DOHH2 (cell line): ENCODE data around the gene SORT1.

Source experiments
- H3F3A ChIP-seq: fragments of 200-600 bp; sonication (generic), shearing (Covaris generic); 2 replicates; pipeline ENCODE4 v1.6.0; 2016; ENCODE audit warnings: antibody characterized with exemption, mild to moderate bottlenecking; ENCODE audit not compliant: control insufficient read depth, insufficient read depth
- H3K27ac ChIP-seq: fragments of 200-600 bp; sonication (generic); 2 replicates; pipeline ENCODE4 v1.5.1; 2014; ENCODE audit warnings: low read depth, mild to moderate bottlenecking, low read length, moderate library complexity
- H3K27me3 ChIP-seq: fragments of 200-600 bp; sonication (generic); 2 replicates; pipeline ENCODE4 v1.6.1; 2014; ENCODE audit warnings: mild to moderate bottlenecking, low read length, mixed read lengths; ENCODE audit not compliant: control insufficient read depth
- H3K36me3 ChIP-seq: fragments of 200-600 bp; sonication (generic); 2 replicates; pipeline ENCODE4 v1.6.1; 2014; ENCODE audit warnings: mild to moderate bottlenecking, low read length, moderate library complexity, mixed read lengths; ENCODE audit not compliant: control insufficient read depth
- H3K4me1 ChIP-seq: fragments of 200-600 bp; sonication (generic); 2 replicates; pipeline ENCODE4 v1.6.1; 2014; ENCODE audit warnings: mild to moderate bottlenecking, low read length, mixed read lengths; ENCODE audit not compliant: control insufficient read depth
- H3K4me2 ChIP-seq: fragments of 200-600 bp; sonication (generic); 2 replicates; pipeline ENCODE4 v1.6.0; 2014; ENCODE audit warnings: mild to moderate bottlenecking, low read length, moderate library complexity
- H3K4me3 ChIP-seq: fragments of 200-600 bp; sonication (generic); 2 replicates; pipeline ENCODE4 v1.5.1; 2014; ENCODE audit warnings: mild to moderate bottlenecking, low read length, mixed read lengths
- H3K79me2 ChIP-seq: fragments of 200-600 bp; sonication (generic); 2 replicates; pipeline ENCODE4 v1.6.1; 2014; ENCODE audit warnings: mild to moderate bottlenecking, low read length, mixed read lengths; ENCODE audit not compliant: control insufficient read depth
- H3K9me2 ChIP-seq: fragments of 200-600 bp; sonication (generic); replicated peaks from 2 replicates; pipeline ENCODE4 v1.6.1; 2014; ENCODE audit warnings: mild to moderate bottlenecking, low read length, mixed read lengths; ENCODE audit not compliant: control insufficient read depth
- H3K9me3 ChIP-seq: fragments of 200-600 bp; sonication (generic); 2 replicates; pipeline ENCODE4 v1.6.1; 2014; ENCODE audit warnings: antibody characterized with exemption, low read length, mixed read lengths; ENCODE audit not compliant: control insufficient read depth, insufficient read depth
- H4K20me1 ChIP-seq: fragments of 200-600 bp; sonication (generic); 2 replicates; pipeline ENCODE4 v1.6.0; 2014; ENCODE audit warnings: low read depth, mild to moderate bottlenecking, antibody characterized with exemption, low read length, moderate library complexity; ENCODE audit not compliant: control insufficient read depth, insufficient read depth
- EZH2phosphoT487 ChIP-seq: fragments of 200-600 bp; sonication (generic); IDR thresholded peaks from 2 replicates; pipeline ENCODE4 v1.6.1; 2017; ENCODE audit warnings: borderline replicate concordance, mild to moderate bottlenecking, antibody characterized with exemption, low read length, moderate library complexity, mixed read lengths
- TF ChIP-seq, protein P1 (sequence below): fragments of 200-600 bp; sonication (generic); IDR thresholded peaks from one replicate; pipeline ENCODE4 v1.5.1; 2014; ENCODE audit warnings: antibody characterized with exemption, mild to moderate bottlenecking, low read depth, low read length; ENCODE audit not compliant: poor library complexity, severe bottlenecking

The SORT1 gene

DNA sequence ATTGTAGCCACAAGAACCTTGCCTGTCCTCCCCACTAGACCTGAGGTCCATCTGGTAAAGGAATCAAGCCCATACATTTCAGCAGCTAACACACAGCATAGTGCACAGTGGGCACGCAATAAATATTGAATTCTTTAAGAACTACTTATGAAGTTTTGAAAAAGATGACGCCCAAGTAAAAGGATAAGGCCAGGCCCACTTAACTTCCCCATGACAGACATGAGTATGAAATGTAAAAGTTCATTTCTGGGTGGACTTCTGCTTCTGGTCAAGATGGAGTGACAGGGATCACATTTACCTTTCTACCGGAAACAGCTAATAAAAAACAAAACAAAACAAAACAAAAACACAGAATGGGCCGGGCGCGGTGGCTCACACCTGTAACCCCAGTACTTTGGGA lies 25.4 kb downstream of the SORT1 start:
- H4K20me1 ChIP-seq = no peaks in the 10 kb centered on the region
- no peaks in the 10 kb centered on the region for H3K9me2 ChIP-seq
- H3K4me3 ChIP-seq = no peak overlapping the region
- no peaks in the 10 kb centered on the region for H3K9me3 ChIP-seq
- H3K79me2 ChIP-seq = peaks cover 9% of the 10 kb centered on the region
- peaks cover 12% of the 10 kb centered on the region for H3K4me1 ChIP-seq
- no peak for TF ChIP-seq EZH2phosphoT487
- TF ChIP-seq, protein P1, sequence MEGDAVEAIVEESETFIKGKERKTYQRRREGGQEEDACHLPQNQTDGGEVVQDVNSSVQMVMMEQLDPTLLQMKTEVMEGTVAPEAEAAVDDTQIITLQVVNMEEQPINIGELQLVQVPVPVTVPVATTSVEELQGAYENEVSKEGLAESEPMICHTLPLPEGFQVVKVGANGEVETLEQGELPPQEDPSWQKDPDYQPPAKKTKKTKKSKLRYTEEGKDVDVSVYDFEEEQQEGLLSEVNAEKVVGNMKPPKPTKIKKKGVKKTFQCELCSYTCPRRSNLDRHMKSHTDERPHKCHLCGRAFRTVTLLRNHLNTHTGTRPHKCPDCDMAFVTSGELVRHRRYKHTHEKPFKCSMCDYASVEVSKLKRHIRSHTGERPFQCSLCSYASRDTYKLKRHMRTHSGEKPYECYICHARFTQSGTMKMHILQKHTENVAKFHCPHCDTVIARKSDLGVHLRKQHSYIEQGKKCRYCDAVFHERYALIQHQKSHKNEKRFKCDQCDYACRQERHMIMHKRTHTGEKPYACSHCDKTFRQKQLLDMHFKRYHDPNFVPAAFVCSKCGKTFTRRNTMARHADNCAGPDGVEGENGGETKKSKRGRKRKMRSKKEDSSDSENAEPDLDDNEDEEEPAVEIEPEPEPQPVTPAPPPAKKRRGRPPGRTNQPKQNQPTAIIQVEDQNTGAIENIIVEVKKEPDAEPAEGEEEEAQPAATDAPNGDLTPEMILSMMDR = no peak
- no peaks in the 10 kb centered on the region for H3K27me3 ChIP-seq
- no peaks in the 10 kb centered on the region for H3K36me3 ChIP-seq
- no peaks in the 10 kb centered on the region; the same call in 1 of the 2 replicates for H3F3A ChIP-seq
- H3K27ac ChIP-seq = no peak overlapping the region
- H3K4me2 ChIP-seq = no peak overlapping the region

DNA sequence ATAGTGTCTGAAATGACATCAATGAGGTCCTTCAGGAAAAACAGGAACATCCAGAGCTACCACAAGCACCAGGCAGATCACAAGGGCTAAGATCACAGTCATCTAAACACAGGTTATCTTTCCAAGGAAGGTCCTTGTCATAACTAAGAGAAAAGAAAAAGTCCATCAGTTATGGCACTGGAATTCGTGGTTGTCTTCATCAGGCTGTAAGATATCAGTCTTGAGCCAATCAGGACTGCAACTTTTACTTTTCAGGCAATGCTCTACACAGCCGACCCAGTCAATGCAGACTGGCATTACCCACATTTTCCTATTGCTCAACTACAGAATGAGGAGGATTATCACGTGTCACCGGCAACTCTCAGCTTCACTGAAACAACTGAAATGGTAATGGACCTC lies 26.4 kb downstream of the SORT1 start:
- Histone ChIP-seq H3K27me3 (no peaks in the 10 kb centered on the region), H3K27ac (no peak overlapping the region), H3K4me3 (no peak overlapping the region), H3K9me3 (no peaks in the 10 kb centered on the region), H3K79me2 (peaks cover 9% of the 10 kb centered on the region), H3K36me3 (peaks cover 2% of the 10 kb centered on the region; the same call in 1 of the 2 replicates), H3K4me2 (no peak overlapping the region), H3K9me2 (no peaks in the 10 kb centered on the region), H3F3A (no peaks in the 10 kb centered on the region), H4K20me1 (no peaks in the 10 kb centered on the region), H3K4me1 (peaks cover 12% of the 10 kb centered on the region)
- TF ChIP-seq, protein P1 = no peak
- TF ChIP-seq EZH2phosphoT487 = no peak

DNA sequence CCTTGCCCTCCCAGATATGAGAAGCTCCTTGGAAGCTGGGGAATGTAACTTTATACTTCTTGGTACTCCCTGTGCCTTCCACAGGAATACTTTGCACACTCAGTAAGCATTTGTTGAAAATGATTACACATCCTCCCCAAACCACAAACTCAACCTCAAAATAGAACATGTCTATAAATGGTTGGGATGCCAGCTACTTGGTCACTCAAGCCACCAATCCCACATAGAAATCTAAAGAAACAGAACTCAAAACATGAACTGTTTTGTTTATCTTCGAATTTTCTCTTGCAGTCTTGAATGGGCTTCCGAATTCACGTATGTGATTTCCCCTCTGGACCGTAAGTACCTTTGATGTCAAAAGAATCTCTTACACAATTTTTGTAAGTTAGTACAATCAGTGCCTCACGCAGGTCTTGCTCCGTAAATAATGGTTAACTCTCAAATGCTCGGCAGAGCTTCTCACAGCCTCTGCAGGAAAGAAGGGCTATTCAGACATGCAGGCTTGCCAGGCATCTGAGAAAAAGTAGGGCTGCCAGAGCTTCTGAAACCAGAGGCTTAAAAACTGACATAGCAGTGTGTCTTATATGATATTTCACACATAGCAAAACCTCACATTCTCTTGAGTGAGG lies 26.9 kb downstream of the SORT1 start:
- no peaks in the 10 kb centered on the region for H4K20me1 ChIP-seq
- peaks cover 12% of the 10 kb centered on the region for H3K4me1 ChIP-seq
- no peaks in the 10 kb centered on the region for H3K9me3 ChIP-seq
- peaks cover 5% of the 10 kb centered on the region; the same call in 1 of the 2 replicates for H3K36me3 ChIP-seq
- no peak overlapping the region for H3K4me3 ChIP-seq
- H3K9me2 ChIP-seq = no peaks in the 10 kb centered on the region
- H3K27me3 ChIP-seq = no peaks in the 10 kb centered on the region
- H3K79me2 ChIP-seq = peaks cover 9% of the 10 kb centered on the region
- H3K27ac ChIP-seq = no peak overlapping the region
- H3F3A ChIP-seq = no peaks in the 10 kb centered on the region
- TF ChIP-seq, protein P1 = no peak
- TF ChIP-seq EZH2phosphoT487 = no peak
- no peak overlapping the region for H3K4me2 ChIP-seq
